Measurements from ENCODE around the gene ZNF366.

ZNF366 gene

GRCh38 chr5:72497823-72498222, 9.4 kb downstream of the ZNF366 start:
- TF ChIP-seq, protein P1, sequence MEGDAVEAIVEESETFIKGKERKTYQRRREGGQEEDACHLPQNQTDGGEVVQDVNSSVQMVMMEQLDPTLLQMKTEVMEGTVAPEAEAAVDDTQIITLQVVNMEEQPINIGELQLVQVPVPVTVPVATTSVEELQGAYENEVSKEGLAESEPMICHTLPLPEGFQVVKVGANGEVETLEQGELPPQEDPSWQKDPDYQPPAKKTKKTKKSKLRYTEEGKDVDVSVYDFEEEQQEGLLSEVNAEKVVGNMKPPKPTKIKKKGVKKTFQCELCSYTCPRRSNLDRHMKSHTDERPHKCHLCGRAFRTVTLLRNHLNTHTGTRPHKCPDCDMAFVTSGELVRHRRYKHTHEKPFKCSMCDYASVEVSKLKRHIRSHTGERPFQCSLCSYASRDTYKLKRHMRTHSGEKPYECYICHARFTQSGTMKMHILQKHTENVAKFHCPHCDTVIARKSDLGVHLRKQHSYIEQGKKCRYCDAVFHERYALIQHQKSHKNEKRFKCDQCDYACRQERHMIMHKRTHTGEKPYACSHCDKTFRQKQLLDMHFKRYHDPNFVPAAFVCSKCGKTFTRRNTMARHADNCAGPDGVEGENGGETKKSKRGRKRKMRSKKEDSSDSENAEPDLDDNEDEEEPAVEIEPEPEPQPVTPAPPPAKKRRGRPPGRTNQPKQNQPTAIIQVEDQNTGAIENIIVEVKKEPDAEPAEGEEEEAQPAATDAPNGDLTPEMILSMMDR (IDR thresholded peaks at IDR 0.05): no peak
- H3K27ac ChIP-seq: no peak overlapping the region
- no peaks in the 10 kb centered on the region for H3K9me3 ChIP-seq
- no peak overlapping the region for H3K4me3 ChIP-seq
- intact Hi-C loops (cut with DNase I; ENCODE audit: low total_unique reads): no loop called here
- H3K27me3 ChIP-seq: no peaks in the 10 kb centered on the region
- no peak for DNase-seq
- peaks cover 0 to 7% (median 0%) of the 10 kb centered on the region in 4 donors for H3K4me1 ChIP-seq
- no peaks in the 10 kb centered on the region for H3K36me3 ChIP-seq

DNA sequence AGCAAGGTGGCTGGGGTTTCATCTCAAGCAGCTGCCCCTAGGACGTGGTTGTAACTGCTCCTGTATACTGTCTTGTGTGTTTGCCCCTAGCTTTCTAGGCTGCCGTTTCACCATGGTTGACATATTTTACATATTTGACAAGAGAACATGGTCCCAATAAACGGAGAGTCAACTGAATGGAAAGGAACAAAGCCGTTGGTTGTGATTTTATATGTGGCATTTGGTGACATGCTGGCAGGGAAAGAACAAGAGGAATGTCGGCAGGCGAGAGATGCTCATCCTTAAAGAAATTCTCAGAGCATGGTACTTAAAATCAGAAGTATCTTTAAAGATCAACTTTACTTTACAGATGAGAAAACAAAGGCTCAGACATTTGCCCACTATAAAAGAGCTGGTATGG, 11.8 kb downstream of the ZNF366 start:
- intact Hi-C loops (cut with DNase I; ENCODE audit: low total_unique reads): no loop called here
- no peaks in the 10 kb centered on the region for H3K4me1 ChIP-seq
- TF ChIP-seq, protein P1 (IDR thresholded peaks at IDR 0.05): no peak
- no peaks in the 10 kb centered on the region for H3K9me3 ChIP-seq
- no peaks in the 10 kb centered on the region for H3K27me3 ChIP-seq
- no peak for DNase-seq
- no peak overlapping the region for H3K27ac ChIP-seq
- no peaks in the 10 kb centered on the region for H3K36me3 ChIP-seq
- H3K4me3 ChIP-seq: no peak overlapping the region

DNA sequence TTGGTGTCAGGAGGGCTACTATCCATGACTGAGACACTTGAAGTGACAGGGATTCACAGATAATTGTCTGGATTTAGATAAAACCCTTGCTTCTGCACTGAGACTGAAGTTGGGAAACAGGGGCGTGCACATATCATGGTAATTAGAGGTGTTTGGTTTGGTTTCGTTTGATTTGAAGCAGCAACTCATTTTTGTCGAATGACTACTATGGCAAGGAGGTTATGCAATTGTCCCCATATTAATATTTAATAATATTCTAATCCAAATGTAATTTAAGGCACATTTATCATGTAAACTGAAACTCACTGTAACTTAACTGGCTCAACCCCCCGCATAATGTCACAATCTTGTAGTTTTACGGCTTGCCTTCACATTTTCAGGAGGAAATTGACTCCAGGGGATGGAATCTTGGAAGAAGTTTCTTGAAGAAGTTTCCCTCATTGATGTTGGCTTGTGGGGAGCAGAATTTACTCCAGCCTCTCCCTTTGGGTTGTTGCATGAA, 12.5 kb downstream of the ZNF366 start:
- Histone ChIP-seq H3K27me3 (no peaks in the 10 kb centered on the region), H3K36me3 (no peaks in the 10 kb centered on the region), H3K4me1 (no peaks in the 10 kb centered on the region), H3K27ac (no peak overlapping the region), H3K9me3 (no peaks in the 10 kb centered on the region), H3K4me3 (no peak overlapping the region)
- TF ChIP-seq, protein P1 (IDR thresholded peaks at IDR 0.05): no peak
- intact Hi-C loops (cut with DNase I; ENCODE audit: low total_unique reads): no loop called here
- DNase-seq: peak in 1 of 2 donors; percentile 44

DNA sequence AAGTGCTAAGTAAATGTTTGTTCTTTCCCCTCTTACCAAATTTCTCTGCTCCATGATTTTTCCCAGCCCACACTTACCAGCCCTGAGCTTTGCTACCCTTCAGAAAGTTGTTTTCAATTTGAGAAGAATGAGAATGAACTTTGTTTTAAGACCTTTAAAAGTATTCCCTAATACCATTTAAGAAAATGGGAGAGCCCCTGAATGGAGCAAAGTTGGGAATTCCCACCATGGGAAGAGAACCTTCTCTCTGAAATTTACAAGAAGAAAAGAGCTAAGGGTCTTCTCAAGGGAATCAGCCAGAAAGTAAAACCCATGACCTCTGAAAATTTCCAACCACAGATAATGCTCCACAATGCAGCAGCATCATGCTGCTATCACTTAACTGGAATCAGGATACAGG, 17.7 kb downstream of the ZNF366 start:
- TF ChIP-seq, protein P1 (IDR thresholded peaks at IDR 0.05): no peak
- Histone ChIP-seq H3K4me1 (peaks cover 0 to 20% (median 5%) of the 10 kb centered on the region in 4 donors), H3K9me3 (no peaks in the 10 kb centered on the region), H3K27me3 (no peaks in the 10 kb centered on the region), H3K27ac (no peak overlapping the region), H3K36me3 (no peaks in the 10 kb centered on the region), H3K4me3 (no peak overlapping the region)
- intact Hi-C loops (cut with DNase I; ENCODE audit: low total_unique reads): no loop called here
- no peak for DNase-seq

GRCh38 chr5:72488756-72489155, 18.5 kb downstream of the ZNF366 start:
- DNase-seq: no peak
- H3K4me1 ChIP-seq: peaks cover 0 to 20% (median 5%) of the 10 kb centered on the region in 4 donors
- H3K27me3 ChIP-seq: no peaks in the 10 kb centered on the region
- no peaks in the 10 kb centered on the region for H3K9me3 ChIP-seq
- TF ChIP-seq, protein P1 (IDR thresholded peaks at IDR 0.05): no peak
- no peak overlapping the region for H3K4me3 ChIP-seq
- intact Hi-C loops (cut with DNase I; ENCODE audit: low total_unique reads): no loop called here
- H3K36me3 ChIP-seq: no peaks in the 10 kb centered on the region
- H3K27ac ChIP-seq: no peak overlapping the region

DNA sequence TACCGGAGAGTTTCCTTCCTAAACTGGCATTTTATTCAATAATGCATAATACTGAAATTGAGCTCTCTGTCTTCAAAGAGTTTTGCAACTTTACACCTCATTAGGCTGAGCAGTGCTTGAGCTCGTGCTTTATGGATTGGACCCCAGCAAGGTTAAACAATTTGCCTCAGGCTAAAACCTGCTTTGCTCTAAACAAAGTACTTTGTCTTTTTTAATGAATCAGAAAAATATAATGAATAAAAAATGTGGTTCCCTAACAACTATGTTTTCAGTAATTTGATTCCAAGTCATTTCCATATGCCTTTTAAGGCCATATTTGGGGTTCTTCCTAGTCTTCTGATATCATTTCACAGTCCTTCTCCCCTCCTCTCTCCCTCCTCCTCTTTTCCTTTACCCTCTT, 20.0 kb downstream of the ZNF366 start:
- Histone ChIP-seq H3K27ac (peak overlapping the region in 1 of 2 donors; percentile 25), H3K27me3 (no peaks in the 10 kb centered on the region), H3K9me3 (no peaks in the 10 kb centered on the region), H3K4me3 (no peak overlapping the region), H3K36me3 (no peaks in the 10 kb centered on the region), H3K4me1 (peaks cover 0 to 20% (median 5%) of the 10 kb centered on the region in 4 donors)
- DNase-seq: no peak
- TF ChIP-seq, protein P1 (IDR thresholded peaks at IDR 0.05): no peak
- intact Hi-C loops (cut with DNase I; ENCODE audit: low total_unique reads): no loop called here
